ENCODE results near the gene ZSWIM4.
"Not testable (repeated sequence)": the region's sequence is repeated elsewhere in the genome, so short reads cannot be mapped to it uniquely, and the experiment has no call there.

Gene ZSWIM4

DNA sequence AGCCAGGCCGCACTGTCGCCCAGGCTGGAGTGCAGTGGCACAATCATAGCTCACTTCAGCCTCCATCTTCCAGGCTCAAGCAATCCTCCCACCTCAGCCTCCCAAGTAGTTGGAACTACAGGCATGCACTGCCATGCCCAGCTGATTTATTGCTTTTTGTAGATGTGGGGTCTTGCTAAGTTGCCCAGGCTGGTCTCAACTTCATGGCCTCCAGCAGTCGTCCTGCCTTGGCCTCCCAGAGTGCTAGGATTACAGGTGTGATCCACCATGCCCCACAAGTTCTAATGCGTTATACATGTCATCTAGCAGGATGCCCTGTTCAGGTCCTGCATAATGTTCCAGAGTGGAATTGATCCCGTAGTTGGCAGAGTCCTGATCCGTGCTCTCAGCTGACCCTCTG, 16.4 kb upstream of the ZSWIM4 start:
- no peak for DNase-seq

DNA sequence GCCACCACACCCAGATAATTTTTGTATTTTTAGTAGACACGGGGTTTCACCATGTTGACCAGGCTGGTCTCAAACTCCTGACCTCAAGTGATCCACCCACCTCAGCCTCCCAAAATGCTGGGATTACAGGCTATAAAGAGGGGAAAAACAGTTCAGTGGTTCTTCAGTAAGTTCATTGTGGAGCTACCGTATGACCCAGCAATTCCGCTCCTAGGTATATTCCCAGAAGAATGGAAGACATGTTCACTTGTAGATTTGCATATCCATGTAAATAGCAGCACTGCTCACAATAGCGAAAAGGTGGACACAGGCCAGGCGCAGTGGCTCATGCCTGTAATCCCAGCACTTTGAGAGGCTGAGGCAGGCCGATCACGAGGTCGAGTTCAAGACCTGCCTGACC, 15.4 kb upstream of the ZSWIM4 start:
- not testable (repeated sequence) for DNase-seq

GRCh38 chr19:13781547-13781946, 13.7 kb upstream of the ZSWIM4 start:
- no peak for DNase-seq

DNA sequence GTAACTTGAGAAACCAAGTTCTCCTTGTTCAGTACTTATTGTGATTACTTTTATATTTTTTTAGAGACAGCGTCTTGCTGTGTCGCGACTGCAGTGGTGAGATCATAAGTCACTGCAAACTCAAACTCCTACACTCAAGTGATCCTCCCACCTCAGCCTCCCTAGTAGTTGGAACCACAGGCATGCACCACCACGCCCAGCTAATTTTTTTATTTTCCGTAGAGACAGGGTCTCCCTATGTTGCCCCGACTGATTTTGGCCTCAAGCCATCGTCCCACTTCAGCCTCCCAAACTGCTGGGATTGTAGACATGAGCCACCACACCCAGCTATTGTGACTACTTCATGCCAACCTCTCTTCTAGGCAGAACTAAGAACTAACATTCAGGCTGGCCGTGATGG, 12.7 kb upstream of the ZSWIM4 start:
- no peak for DNase-seq

GRCh38 chr19:13783565-13784500, 11.4 kb upstream of the ZSWIM4 start:
- no peak for DNase-seq

DNA sequence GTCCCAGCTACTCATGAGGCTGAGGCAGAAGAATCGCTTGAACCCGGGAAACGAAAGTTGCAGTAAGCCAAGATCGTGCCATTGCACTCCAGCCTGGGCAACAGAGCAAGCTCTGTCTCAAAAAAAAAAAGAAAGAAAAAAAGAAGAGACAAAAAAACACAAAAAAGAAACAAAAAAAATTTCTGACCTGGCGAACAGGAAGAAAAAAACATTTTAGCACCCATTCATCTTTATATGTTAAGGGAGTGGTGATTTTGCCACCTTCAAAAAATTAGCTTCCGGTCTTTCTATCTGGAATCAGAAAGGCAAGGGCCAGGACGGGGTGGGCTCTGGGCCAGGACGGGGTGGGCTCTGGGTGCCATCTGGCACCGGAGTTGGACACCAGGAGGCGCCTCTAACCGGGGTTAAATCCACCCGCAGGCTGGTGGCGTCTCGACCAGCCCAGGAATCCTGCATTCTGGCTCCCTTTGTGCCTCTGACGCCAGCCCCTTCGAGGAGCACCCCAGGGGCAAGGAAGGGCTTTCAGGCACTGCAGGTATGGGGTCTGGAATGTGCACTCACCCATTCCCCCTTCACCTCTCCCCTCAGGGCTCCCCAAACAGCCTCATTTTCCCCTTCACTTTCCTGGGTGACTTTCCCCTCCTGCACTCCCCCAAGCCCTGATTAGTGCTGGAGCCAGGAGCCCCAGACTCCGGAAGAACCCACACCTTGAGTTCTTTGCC, 10.4 kb upstream of the ZSWIM4 start:
- peak; percentile 53 to 67 (median 58) for DNase-seq

DNA sequence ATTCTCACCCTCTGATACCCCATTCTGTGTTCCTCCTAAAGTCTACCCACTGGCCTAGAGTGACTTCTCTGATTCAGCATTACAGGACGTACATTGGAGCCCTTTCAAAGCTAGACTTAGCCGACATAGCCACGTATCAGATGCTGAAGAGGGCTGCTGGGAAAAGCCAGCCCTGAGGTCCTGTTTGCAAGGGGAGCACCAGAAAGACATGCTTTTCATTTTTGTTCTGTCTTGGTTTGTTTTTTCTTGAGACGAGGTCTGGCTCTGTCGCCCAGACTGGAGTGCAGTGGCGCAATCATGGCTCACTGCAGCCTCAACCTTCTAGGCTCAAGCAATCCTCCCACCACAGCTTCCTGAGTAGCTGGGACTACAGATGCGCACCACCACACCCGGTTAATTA, 6.3 kb upstream of the ZSWIM4 start:
- peak in 1 of 5 donors; percentile 52 for DNase-seq

DNA sequence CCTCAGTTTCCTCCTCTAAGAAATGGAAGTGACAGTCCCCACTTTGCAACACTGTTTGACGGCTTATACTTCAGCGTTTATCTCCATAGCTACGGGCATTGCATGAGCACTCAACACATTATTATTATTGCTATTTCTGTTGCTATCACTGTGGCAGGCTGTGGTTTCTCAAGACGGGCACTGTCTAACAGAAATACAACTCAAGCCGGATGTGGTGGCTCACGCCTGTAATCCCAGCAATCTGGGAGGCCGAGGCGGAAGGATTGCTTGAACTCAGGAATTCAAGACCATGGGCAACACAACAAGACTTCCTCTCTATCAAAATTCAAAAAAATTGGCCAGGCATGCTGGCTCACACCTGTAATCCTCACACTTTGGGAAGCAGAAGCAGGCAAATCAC, 4.9 kb upstream of the ZSWIM4 start:
- no peak for DNase-seq

GRCh38 chr19:13793317-13793716, 1.9 kb upstream of the ZSWIM4 start:
- not testable (repeated sequence) for DNase-seq

GRCh38 chr19:13794398-13794756, 866 bp upstream of the ZSWIM4 start:
- DNase-seq: no peak

GRCh38 chr19:13795595-13796300, 505 bp downstream of the ZSWIM4 start:
- no peak for DNase-seq

DNA sequence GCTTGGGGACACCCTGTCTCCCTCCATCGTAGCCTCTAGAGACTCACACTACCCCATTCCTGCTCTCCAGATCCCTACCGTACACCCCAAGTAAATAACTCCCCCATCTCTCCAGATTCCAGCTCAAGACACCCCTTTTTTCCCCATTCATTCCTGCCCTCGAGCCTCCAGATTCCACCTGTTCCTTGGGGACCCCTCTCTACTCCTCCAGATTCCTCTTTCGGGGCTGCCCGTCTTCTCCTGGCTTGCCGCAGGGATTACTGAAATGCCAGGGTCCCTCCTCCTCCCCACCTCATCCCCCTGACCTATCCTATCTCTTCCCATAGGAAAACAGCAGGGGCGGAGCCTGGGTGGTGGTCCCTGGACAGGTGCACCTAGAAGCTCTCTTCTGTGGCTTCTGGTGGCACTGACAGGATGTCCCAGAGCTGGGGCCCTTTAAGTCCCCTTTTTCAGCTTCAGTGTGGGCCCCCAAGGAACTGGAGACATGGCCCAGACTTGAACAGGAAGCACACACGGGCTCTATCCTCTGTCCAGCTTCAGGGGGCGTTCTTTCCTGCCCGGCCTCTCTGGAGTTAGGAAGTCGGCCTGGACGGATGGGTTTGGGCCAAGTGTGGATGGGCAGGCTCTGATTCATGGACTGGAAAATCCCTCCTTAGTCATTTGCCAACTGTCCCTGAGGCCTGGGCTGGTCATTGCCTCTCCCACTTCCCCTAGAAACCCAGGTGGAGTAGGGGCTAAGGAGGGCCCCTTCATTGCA, 1.2 kb downstream of the ZSWIM4 start:
- DNase-seq: no peak

DNA sequence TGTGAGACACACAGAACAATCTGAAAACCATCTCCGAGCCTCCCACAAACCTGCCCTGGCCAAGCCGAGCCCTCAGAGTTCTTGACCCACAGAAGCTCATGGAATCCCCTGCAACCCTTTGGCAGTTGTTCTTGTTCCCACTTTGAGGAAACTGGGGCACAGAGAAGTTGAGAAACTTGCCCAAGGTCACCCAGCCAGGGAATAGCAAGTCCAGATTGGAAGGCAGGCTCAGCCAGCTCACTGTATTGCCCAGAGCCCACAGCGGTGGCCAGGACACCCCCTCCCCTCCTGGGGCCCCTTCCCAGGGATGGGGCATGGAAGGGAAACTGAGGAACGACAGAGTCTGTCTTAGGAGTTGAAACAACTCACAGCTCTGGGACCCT, 1.8 kb downstream of the ZSWIM4 start:
- no peak for DNase-seq

DNA sequence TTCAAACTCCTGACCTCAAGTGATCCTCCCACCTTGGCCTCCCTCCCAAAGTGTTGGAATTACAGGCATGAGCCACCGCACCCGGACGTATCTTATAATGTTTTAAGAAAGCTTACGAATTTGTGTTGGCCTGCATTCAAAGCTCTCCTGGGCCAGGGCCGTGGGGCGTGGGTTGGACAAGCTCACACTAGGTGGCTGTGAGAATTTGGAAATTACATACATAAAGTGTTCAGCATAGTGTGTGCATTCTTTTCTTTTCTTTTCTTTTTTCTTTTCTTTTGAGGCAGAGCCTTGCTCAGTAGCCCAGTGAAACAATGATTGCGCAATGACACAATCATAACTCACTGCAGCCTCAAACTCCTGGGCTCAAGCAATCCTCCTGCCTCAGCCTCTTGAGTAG, 2.6 kb downstream of the ZSWIM4 start:
- no peak for DNase-seq

DNA sequence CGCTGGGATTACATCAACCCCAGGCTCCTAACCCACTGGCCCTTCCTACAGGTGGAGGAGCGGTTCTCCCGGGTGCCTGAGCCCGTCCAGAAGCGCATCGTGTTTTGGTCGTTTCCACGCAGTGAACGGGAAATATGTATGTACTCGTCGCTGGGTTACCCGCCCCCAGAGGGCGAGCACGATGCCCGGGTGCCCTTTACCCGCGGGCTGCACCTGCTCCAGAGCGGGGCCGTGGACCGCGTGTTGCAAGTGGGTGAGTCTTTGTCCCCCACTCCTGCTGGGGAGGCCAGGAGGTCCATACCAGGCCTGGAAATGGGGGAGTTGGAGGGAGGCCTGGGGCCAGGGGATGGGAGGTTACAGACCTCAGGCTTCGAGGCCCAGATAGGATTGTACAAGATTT, 4.4 kb downstream of the ZSWIM4 start:
- DNase-seq: no peak

- no peak for DNase-seq
These were observed 7.8 kb downstream of the ZSWIM4 start for GRCh38 chr19:13803038-13803437.

GRCh38 chr19:13804830-13805683, 9.8 kb downstream of the ZSWIM4 start:
- no peak for DNase-seq

DNA sequence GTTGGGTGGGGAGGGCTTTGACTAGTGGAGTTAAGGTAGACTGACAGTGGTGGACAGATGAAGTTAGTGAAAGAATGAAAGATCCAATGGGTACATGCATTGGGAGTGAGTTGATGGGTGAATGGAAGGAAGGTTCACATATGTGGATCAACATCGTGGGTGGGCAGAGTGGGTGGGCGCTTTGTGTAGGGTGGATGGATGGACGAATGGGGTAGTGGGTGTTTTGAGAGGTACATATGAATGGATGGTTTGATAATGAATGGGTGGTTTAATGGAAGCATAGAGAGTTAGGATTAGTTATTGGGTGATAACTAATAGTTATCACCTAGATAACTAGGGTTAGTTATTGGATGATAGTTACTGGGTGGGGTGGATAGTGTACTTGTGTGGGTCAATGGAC, 11.5 kb downstream of the ZSWIM4 start:
- no peak for DNase-seq

- DNase-seq: no peak
These were observed 12.3 kb downstream of the ZSWIM4 start for GRCh38 chr19:13807421-13808021.

- DNase-seq: no peak
These were observed 13.6 kb downstream of the ZSWIM4 start for GRCh38 chr19:13808856-13809255.

GRCh38 chr19:13812544-13812943, 17.3 kb downstream of the ZSWIM4 start:
- no peak for DNase-seq

Data from T-helper 1 cell (primary cell).